Thymus (tissue), 11 donors: ENCODE measurements around the gene ALAS2. TPM values are rescaled to one million over a fixed set of nuclear protein-coding genes. Genes with fewer than 3 reads are reported as not detected.

Source experiments
- DNase-seq, 9 donors: peaks; one replicate each; pipeline ENCODE4 v3.0.0-alpha.2; 2013; ENCODE audit warnings: low spot score in 9 of 9, low read depth in 6 of 9, missing footprints in 1 of 9
- H3K27ac ChIP-seq, 2 donors: one replicate each; pipeline ENCODE4 v1.5.1; 2013; ENCODE audit warnings: control low read depth in 1 of 2, low read depth in 1 of 2, low read length in 1 of 2, mild to moderate bottlenecking in 1 of 2, moderate library complexity in 1 of 2
- H3K27me3 ChIP-seq, 2 donors: one replicate each; pipeline ENCODE4 v1.5.1; 2013; ENCODE audit warnings: low read length in 1 of 2; ENCODE audit not compliant: control insufficient read depth in 2 of 2, insufficient read depth in 1 of 2
- H3K36me3 ChIP-seq, 2 donors: one replicate each; pipeline ENCODE4 v1.5.1; 2013; ENCODE audit warnings: low read length in 1 of 2, mild to moderate bottlenecking in 1 of 2, moderate library complexity in 1 of 2; ENCODE audit not compliant: control insufficient read depth in 2 of 2, insufficient read depth in 2 of 2
- H3K4me1 ChIP-seq, 2 donors: one replicate each; pipeline ENCODE4 v1.5.1; 2013; ENCODE audit warnings: low read length in 2 of 2; ENCODE audit not compliant: control insufficient read depth in 2 of 2, insufficient read depth in 2 of 2
- H3K4me3 ChIP-seq, 2 donors: one replicate each; pipeline ENCODE4 v1.5.1; 2013; ENCODE audit warnings: low read length in 2 of 2, control low read depth in 1 of 2, mild to moderate bottlenecking in 1 of 2
- H3K9me3 ChIP-seq, 2 donors: one replicate each; pipeline ENCODE4 v1.5.1; 2013; ENCODE audit warnings: low read length in 1 of 2, mild to moderate bottlenecking in 1 of 2; ENCODE audit not compliant: control insufficient read depth in 2 of 2, insufficient read depth in 1 of 2
- WGBS: extraction: QIAGEN DNeasy Blood & Tissue Kit; methylation state at CpG from one replicate; pipeline ENCODE4 v1.1.7; 2013; 5-methylcytosine and 5-hydroxymethylcytosine counted together
- polyA plus RNA-seq: library from polyadenylated mRNA; stranded (reverse); fragments of 200-250 nt; gene quantifications from one replicate; pipeline ENCODE4 v1.2.3, GENCODE V29; 2013
- total RNA-seq: library from RNA; stranded (reverse); fragments of 120-200 nt; gene quantifications from one replicate; pipeline ENCODE4 v1.2.4, GENCODE V29; 2013
- donor health status: healthy.

Gene ALAS2
- total and polyA plus RNA-seq, 2 donors, result 0.41 to 16.9 TPM

GRCh38 chrX:55041514-55041913 lies 10.7 kb upstream of the ALAS2 start:
- H3K4me1 ChIP-seq, result no peaks in the 10 kb centered on the region
- H3K36me3 ChIP-seq, result no peaks in the 10 kb centered on the region
- WGBS, result 98% methylated on average over 6 of the region's 6 CpGs
- no peak for DNase-seq
- H3K4me3 ChIP-seq, result no peak overlapping the region
- no peaks in the 10 kb centered on the region for H3K9me3 ChIP-seq
- no peaks in the 10 kb centered on the region for H3K27me3 ChIP-seq
- H3K27ac ChIP-seq, result no peak overlapping the region

GRCh38 chrX:55039471-55039870 lies 8.7 kb upstream of the ALAS2 start:
- Histone ChIP-seq H3K4me3 (no peak overlapping the region), H3K36me3 (no peaks in the 10 kb centered on the region), H3K9me3 (no peaks in the 10 kb centered on the region), H3K27me3 (no peaks in the 10 kb centered on the region), H3K4me1 (no peaks in the 10 kb centered on the region), H3K27ac (no peak overlapping the region)
- DNase-seq, result no peak
- WGBS, result 92% methylated on average over 3 of the region's 3 CpGs

- Histone ChIP-seq H3K4me3 (no peak overlapping the region), H3K9me3 (no peaks in the 10 kb centered on the region), H3K27ac (no peak overlapping the region), H3K27me3 (no peaks in the 10 kb centered on the region), H3K36me3 (no peaks in the 10 kb centered on the region), H3K4me1 (no peaks in the 10 kb centered on the region)
- DNase-seq, result no peak
- 90% methylated on average over 2 of the region's 2 CpGs for WGBS
Observed at GRCh38 chrX:55033429-55033828, 2.7 kb upstream of the ALAS2 start.

- H3K27me3 ChIP-seq, result no peaks in the 10 kb centered on the region
- no peaks in the 10 kb centered on the region for H3K4me1 ChIP-seq
- no peaks in the 10 kb centered on the region for H3K9me3 ChIP-seq
- DNase-seq, result no peak
- H3K4me3 ChIP-seq, result no peak overlapping the region
- no peaks in the 10 kb centered on the region for H3K36me3 ChIP-seq
- no peak overlapping the region for H3K27ac ChIP-seq
- WGBS, result 94% methylated on average over 2 of the region's 2 CpGs
Observed at GRCh38 chrX:55029291-55029690, 1.5 kb downstream of the ALAS2 start.

- Histone ChIP-seq H3K27ac (no peak overlapping the region), H3K4me3 (no peak overlapping the region), H3K27me3 (no peaks in the 10 kb centered on the region), H3K4me1 (no peaks in the 10 kb centered on the region), H3K36me3 (no peaks in the 10 kb centered on the region), H3K9me3 (no peaks in the 10 kb centered on the region)
- DNase-seq, result no peak
Observed at GRCh38 chrX:55028611-55029010, 2.2 kb downstream of the ALAS2 start.

- WGBS, result 95% methylated on average over 4 of the region's 4 CpGs
- H3K27ac ChIP-seq, result no peak overlapping the region
- H3K4me1 ChIP-seq, result no peaks in the 10 kb centered on the region
- no peak overlapping the region for H3K4me3 ChIP-seq
- H3K36me3 ChIP-seq, result no peaks in the 10 kb centered on the region
- no peaks in the 10 kb centered on the region for H3K27me3 ChIP-seq
- no peak for DNase-seq
- no peaks in the 10 kb centered on the region for H3K9me3 ChIP-seq
Observed at GRCh38 chrX:55028040-55028439, 2.7 kb downstream of the ALAS2 start.

GRCh38 chrX:55026840-55027239 lies 3.9 kb downstream of the ALAS2 start:
- H3K27me3 ChIP-seq, result no peaks in the 10 kb centered on the region
- H3K9me3 ChIP-seq, result no peaks in the 10 kb centered on the region
- 64% methylated on average over 2 of the region's 2 CpGs for WGBS
- H3K4me1 ChIP-seq, result no peaks in the 10 kb centered on the region
- H3K27ac ChIP-seq, result no peak overlapping the region
- no peak for DNase-seq
- no peak overlapping the region for H3K4me3 ChIP-seq
- no peaks in the 10 kb centered on the region for H3K36me3 ChIP-seq

- H3K27ac ChIP-seq, result no peak overlapping the region
- H3K4me1 ChIP-seq, result no peaks in the 10 kb centered on the region
- H3K9me3 ChIP-seq, result no peaks in the 10 kb centered on the region
- no peak overlapping the region for H3K4me3 ChIP-seq
- no peaks in the 10 kb centered on the region for H3K27me3 ChIP-seq
- H3K36me3 ChIP-seq, result no peaks in the 10 kb centered on the region
- no peak for DNase-seq
Observed at GRCh38 chrX:55026143-55026542, 4.6 kb downstream of the ALAS2 start.

- no peak overlapping the region for H3K27ac ChIP-seq
- H3K36me3 ChIP-seq, result no peaks in the 10 kb centered on the region
- no peak overlapping the region for H3K4me3 ChIP-seq
- no peaks in the 10 kb centered on the region for H3K9me3 ChIP-seq
- no peaks in the 10 kb centered on the region for H3K4me1 ChIP-seq
- over 99% methylated on average over 4 of the region's 4 CpGs for WGBS
- H3K27me3 ChIP-seq, result no peaks in the 10 kb centered on the region
- DNase-seq, result no peak
Observed at GRCh38 chrX:55014897-55015299, 15.9 kb downstream of the ALAS2 start.

GRCh38 chrX:55011294-55011693 lies 19.5 kb downstream of the ALAS2 start:
- H3K4me3 ChIP-seq, result no peak overlapping the region
- DNase-seq, result no peak
- no peak overlapping the region for H3K27ac ChIP-seq
- H3K4me1 ChIP-seq, result peaks cover 5 to 12% of the 10 kb centered on the region in 2 donors
- H3K27me3 ChIP-seq, result no peaks in the 10 kb centered on the region
- H3K36me3 ChIP-seq, result peaks cover 8 to 9% of the 10 kb centered on the region in 2 donors
- WGBS, result 54% methylated on average over 2 of the region's 2 CpGs
- no peaks in the 10 kb centered on the region for H3K9me3 ChIP-seq
